ENCODE results near the gene IL18R1.

Gene IL18R1

DNA sequence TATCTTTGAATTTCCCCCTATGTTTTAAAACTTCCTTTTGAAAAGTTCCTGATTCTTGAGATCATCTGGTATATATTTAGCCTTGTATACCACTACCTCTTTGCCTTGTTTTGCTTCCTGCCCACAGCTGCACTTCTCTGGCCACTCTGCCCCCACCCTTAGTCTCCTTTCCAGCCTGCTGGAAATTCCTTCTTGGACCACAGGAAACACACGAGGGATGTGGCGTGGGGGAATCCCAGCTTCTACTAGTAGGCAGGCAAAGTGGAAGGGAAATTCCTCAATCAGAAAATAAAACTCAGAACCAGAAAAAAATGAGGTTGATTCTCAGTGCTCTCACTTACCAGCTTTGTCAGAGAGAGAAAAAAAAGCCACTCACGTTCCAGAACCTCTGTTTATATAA lies 80.7 kb downstream of the IL18R1 start:
- peak; percentile 67 for DNase-seq

DNA sequence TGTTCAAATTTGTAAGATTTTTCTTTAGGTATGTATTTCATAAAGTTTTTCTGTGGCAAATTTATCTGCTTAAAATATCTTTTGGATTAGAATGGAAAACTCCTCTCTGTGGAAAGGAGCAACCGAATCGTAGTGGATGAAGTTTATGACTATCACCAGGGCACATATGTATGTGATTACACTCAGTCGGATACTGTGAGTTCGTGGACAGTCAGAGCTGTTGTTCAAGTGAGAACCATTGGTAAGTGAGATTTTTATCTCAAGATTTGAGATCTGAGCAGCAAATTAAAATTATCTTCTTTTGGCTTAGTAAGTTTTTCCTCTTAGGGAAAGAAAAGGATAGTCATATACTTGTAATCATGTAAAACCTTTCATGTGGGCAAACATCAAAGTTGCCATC lies 81.5 kb downstream of the IL18R1 start:
- no peak for DNase-seq

DNA sequence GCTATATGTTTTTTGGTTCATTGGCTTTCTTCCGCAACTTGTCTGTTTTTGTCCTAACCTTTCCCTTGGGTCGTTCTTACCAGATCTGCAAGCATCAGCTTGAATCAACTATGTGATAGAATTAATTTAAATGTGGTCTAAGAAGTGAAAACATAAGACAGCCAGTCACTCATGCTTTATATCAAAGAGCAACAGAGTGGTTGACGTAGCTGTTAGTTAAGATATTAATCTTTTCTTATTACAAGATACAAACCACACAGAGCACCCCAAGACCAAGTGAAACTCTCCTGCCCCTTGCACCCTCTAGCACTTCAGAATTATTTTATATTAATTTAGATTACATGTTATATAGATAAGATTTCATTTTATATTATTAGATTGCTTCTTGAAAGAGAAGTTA lies 82.5 kb downstream of the IL18R1 start:
- DNase-seq, result no peak

DNA sequence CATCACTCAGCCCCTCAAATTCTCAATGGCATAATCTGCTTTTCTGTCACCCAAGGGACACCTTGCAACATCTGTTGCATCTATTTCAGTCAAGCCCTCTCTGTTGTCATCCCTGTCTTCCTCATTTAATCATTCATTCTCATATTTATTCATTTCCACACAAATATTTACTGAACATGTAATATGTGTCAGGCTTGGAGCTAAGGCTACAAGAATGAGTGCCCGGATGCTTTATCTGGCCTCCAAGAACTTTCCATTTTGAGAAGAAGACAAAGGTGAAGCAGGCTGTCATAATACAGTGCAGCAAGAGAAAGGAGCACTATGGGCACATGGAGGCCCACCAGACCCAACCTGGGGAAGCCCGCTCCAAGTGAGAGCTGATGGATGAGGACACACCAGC lies 83.0 kb downstream of the IL18R1 start:
- DNase-seq, result no peak

DNA sequence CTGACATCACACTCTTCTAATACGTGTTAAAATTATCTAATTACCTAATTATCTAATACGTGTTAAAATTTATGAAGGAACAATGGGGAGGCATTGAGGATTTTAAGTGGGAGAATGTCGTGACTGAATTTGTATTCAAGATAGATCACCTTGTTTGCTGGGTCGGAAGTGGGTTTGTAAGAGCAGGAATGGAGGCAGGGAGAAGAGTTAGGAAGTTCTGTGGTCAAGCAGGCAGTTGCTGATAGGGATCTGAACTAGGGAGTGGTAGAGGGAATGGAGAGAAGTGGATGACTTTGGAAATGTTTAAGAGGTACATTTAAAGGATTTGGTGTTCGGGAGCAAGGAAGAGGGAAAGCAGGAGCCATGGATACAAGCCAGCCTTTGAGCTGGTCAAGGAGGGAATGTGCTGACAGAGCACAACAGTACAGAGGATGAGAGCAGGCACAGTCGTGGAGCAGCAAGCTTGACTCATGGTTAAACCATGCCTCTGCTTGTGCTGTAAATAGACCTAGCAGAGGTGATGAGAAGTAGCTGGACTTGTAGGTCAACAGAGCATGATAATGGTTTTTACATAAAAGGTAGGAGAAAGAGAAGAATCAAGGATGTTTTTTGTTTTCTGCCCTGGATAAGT lies 83.6 kb downstream of the IL18R1 start:
- DNase-seq, result no peak

DNA sequence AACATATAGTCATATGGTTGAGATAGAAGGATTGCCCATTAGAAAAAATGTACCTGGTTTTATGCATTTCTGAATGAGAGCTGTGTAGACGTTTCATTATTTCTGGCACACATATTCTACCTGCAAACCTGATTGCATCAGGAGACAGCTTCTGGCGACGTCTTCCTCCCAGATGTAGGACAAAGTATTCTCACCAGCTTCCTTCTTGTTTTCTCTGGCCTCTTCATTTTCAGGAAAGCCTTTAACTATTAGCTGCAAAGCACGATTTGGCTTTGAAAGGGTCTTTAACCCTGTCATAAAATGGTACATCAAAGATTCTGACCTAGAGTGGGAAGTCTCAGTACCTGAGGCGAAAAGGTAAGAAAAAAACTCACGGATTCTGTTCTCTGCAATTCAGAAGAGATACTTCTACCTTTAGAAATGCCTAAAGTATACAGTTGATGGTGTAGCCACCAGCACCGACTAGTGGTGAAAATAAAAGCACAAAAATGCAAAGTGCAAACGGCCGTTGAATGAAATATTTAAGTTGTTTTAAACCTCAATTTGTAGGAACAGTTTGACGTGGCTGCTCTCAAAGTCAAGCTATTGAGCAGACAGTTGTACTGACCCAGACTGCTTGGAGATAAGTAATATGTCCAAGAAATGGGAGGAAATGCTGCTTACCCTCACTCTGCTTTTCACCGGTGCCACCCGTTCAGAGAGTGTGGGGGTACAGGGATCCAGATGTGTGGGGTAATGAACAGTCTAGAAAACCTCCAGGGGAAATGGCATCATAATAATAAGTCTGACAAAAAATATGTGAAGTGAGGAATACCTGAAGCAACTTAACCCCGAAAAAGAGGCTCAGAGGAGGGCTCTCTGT lies 87.6 kb downstream of the IL18R1 start:
- peak; percentile 71 for DNase-seq

DNA sequence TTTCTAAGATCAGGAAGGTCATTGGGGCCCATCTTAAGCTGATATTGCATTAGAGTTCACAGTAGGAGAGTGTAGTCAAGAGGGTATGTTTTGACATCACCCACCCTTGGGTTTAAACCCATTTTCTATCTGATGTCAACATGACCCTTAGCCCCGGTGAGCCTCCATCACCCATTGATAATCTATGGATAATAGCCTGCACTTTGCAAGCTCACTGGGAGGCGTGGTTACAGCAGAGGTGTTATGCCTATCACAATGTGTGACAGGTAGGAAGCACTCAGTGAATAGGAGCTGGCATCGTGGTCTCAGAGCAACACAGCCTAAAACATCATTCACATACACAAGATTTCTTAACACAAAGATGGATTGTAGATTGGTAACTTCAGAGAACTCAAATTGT lies 88.6 kb downstream of the IL18R1 start:
- DNase-seq, result no peak

DNA sequence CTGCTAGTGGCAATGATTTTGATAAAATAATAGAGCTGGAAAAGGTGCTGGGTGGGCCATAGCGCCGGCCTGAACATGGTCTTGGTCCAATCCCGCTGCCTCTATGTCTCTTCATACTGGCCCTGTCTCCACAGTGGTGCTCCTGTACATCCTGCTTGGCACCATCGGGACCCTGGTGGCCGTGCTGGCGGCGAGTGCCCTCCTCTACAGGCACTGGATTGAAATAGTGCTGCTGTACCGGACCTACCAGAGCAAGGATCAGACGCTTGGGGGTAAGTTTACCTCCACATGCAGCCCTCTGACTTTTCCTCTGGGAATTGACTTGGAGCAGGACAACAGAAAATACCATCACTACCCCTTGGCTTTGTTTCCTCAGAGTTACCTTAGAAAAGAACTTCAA lies 91.3 kb downstream of the IL18R1 start:
- no peak for DNase-seq

All from activated effector memory CD4-positive, alpha-beta T cell treated with anti-CD3 and anti-CD28 coated beads, Interleukin-2, amount 50 U/mL, for 16 hours (primary cell).